Measurements from ENCODE around the gene TBC1D23. TPM values are rescaled to one million over a fixed set of nuclear protein-coding genes. Genes with fewer than 3 reads are reported as not detected.

The TBC1D23 gene
- total RNA-seq, 1 experiment from 2014 or later, result 34.8 TPM

GRCh38 chr3:100289339-100289738 is 28.5 kb downstream of the TBC1D23 start:
- BruUV-seq (replicated peaks), result no TSS peak
- H3K36me3 Mint-ChIP-seq (ENCODE audit: insufficient read depth, unreplicated experiment), result peaks cover 37% of the 10 kb centered on the region
- H3K27ac Mint-ChIP-seq (ENCODE audit: low read depth, unreplicated experiment), result no peak overlapping the region
- ChIA-PET CTCF (no interaction called here), POLR2A (no interaction called here)
- intact Hi-C loops (cut with micrococcal nuclease), result no loop called here
- H3K4me3 Mint-ChIP-seq (ENCODE audit: unreplicated experiment), result no peak overlapping the region
- no peaks in the 10 kb centered on the region for H3K9me3 Mint-ChIP-seq (ENCODE audit: unreplicated experiment)
- no peaks in the 10 kb centered on the region for H3K4me1 Mint-ChIP-seq (ENCODE audit: insufficient read depth, unreplicated experiment)
- TF ChIP-seq CTCF (IDR thresholded peaks at IDR 0.05; ENCODE audit: unreplicated experiment), result no peak
- H3K27me3 Mint-ChIP-seq (ENCODE audit: insufficient read depth, unreplicated experiment), result no peaks in the 10 kb centered on the region
- DNase-seq (ENCODE audit: unreplicated experiment), result no peak

- no TSS peak for BruUV-seq (replicated peaks)
- Mint-ChIP-seq H3K36me3 (ENCODE audit: insufficient read depth, unreplicated experiment) (peaks cover 66% of the 10 kb centered on the region), H3K4me1 (ENCODE audit: insufficient read depth, unreplicated experiment) (no peaks in the 10 kb centered on the region), H3K9me3 (ENCODE audit: unreplicated experiment) (no peaks in the 10 kb centered on the region), H3K4me3 (ENCODE audit: unreplicated experiment) (no peak overlapping the region), H3K27me3 (ENCODE audit: insufficient read depth, unreplicated experiment) (no peaks in the 10 kb centered on the region), H3K27ac (ENCODE audit: low read depth, unreplicated experiment) (no peak overlapping the region)
- CTCF ChIA-PET, result interaction anchor here (2.0 kb wide), 1 partner anchor 21 kb away, joined by 10 read pairs; no protein-coding TSS in a partner anchor
- no peak for DNase-seq (ENCODE audit: unreplicated experiment)
- intact Hi-C loops (cut with micrococcal nuclease), result no loop called here
- POLR2A ChIA-PET, result no interaction called here
- TF ChIP-seq CTCF (IDR thresholded peaks at IDR 0.05; ENCODE audit: unreplicated experiment), result no peak
Measured at GRCh38 chr3:100295089-100295488, 34.3 kb downstream of the TBC1D23 start.

GRCh38 chr3:100297784-100298183 is 37.0 kb downstream of the TBC1D23 start:
- no peak for TF ChIP-seq CTCF (IDR thresholded peaks at IDR 0.05; ENCODE audit: unreplicated experiment)
- POLR2A ChIA-PET, result interaction anchor here (0.6 to 1.4 kb wide), 4 partner anchors 19 to 46 kb away, joined by 3 to 5 read pairs (median 4); partner anchors contain the start of gene TBC1D23
- Mint-ChIP-seq H3K4me3 (ENCODE audit: unreplicated experiment) (no peak overlapping the region), H3K4me1 (ENCODE audit: insufficient read depth, unreplicated experiment) (no peaks in the 10 kb centered on the region), H3K27ac (ENCODE audit: low read depth, unreplicated experiment) (no peak overlapping the region), H3K36me3 (ENCODE audit: insufficient read depth, unreplicated experiment) (peaks cover 74% of the 10 kb centered on the region), H3K9me3 (ENCODE audit: unreplicated experiment) (no peaks in the 10 kb centered on the region), H3K27me3 (ENCODE audit: insufficient read depth, unreplicated experiment) (no peaks in the 10 kb centered on the region)
- CTCF ChIA-PET, result interaction anchor here (0.6 kb wide), 1 partner anchor 229 kb away, joined by 3 read pairs; no protein-coding TSS in a partner anchor
- no peak for DNase-seq (ENCODE audit: unreplicated experiment)
- BruUV-seq (replicated peaks), result no TSS peak
- intact Hi-C loops (cut with micrococcal nuclease), result no loop called here

GRCh38 chr3:100299016-100299415 is 38.2 kb downstream of the TBC1D23 start:
- Mint-ChIP-seq H3K9me3 (ENCODE audit: unreplicated experiment) (no peaks in the 10 kb centered on the region), H3K4me1 (ENCODE audit: insufficient read depth, unreplicated experiment) (no peaks in the 10 kb centered on the region), H3K27ac (ENCODE audit: low read depth, unreplicated experiment) (no peak overlapping the region), H3K4me3 (ENCODE audit: unreplicated experiment) (no peak overlapping the region), H3K27me3 (ENCODE audit: insufficient read depth, unreplicated experiment) (no peaks in the 10 kb centered on the region), H3K36me3 (ENCODE audit: insufficient read depth, unreplicated experiment) (peaks cover 75% of the 10 kb centered on the region)
- intact Hi-C loops (cut with micrococcal nuclease), result no loop called here
- CTCF ChIA-PET, result interaction anchor here (1.1 kb wide), 1 partner anchor 18 kb away, joined by 3 read pairs; no protein-coding TSS in a partner anchor
- POLR2A ChIA-PET, result no interaction called here
- BruUV-seq (replicated peaks), result no TSS peak
- DNase-seq (ENCODE audit: unreplicated experiment), result no peak
- no peak for TF ChIP-seq CTCF (IDR thresholded peaks at IDR 0.05; ENCODE audit: unreplicated experiment)

All from MCF 10A (cell line).